CD4-positive, alpha-beta T cell treated with Interleukin-17A for 1 hour (primary cell): ENCODE results near the gene ABCA2.
A peak's percentile ranks its signal among the peaks of the same experiment; 100 is the strongest.

ENCODE experiments used
- DNase-seq: peaks from one replicate; pipeline ENCODE4 v3.0.0-alpha.2; 2020

The ABCA2 gene

DNA sequence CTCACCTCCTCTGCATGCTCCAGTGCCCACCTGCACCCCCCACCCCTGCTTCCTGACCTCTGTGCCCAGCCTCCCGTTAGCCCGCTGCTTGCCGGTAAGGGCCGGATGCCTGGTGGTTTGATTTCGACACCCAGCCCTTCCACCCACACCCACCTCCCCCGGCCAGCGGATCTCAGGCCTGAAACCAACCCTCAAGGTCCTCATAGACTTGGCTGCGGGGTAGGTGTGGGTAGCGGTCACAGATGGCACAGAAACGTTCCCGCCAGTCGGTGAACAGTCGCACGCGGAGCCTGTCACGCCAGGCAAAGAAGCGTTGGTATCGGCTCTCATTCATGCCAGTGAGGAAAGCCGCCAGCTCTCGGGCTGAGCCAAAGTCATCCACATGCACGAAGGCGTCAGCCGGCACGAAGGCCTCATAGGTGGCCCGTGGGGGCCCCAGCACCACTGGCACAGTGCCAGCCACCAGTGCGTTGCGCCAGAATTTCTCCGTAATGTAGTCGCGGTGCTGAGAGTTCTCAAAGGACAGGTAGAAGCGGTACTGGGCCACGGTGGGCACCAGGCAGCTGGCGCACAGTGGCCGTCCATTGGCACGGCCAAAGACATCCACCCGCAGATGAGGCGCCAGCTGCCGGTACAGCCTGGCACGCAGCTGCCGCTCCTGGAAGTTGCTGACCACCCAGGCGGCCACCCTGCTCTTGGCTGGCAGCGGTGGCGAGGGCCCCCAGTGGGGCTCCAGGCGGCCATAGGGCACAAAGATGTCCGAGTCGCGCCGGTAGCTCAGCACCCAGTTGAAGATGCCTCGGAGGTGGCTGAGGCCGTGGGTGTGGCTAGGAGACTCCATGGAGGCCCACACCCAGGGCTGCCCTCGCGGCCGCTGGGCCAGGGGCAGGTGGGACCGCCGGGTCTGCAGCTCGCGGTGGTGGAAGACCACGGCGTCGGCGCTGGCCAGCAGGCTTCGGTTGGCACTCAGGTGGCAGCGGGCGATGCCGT lies 2.8 kb upstream of the ABCA2 start:
- DNase-seq, result peak; percentile 55

DNA sequence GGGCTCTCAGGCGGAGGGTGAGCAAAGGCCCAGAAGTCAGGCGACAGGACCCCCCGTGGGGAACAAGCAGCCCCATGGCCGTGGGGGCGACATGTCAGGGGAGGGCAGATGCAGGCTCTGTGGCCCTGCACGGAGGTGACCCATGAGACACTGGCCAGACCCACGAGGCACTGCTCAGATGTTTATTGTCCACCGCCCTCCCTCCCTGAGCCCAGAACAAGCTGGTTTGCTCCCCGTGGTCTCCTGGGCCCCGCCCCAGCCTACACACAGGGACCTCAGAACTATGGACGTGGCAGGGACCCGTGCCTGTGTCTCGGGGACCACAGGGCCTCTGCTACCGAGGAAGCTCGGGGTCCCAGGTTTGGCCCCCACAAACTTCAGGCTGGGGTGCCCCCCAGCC lies 2.0 kb upstream of the ABCA2 start:
- no peak for DNase-seq

DNA sequence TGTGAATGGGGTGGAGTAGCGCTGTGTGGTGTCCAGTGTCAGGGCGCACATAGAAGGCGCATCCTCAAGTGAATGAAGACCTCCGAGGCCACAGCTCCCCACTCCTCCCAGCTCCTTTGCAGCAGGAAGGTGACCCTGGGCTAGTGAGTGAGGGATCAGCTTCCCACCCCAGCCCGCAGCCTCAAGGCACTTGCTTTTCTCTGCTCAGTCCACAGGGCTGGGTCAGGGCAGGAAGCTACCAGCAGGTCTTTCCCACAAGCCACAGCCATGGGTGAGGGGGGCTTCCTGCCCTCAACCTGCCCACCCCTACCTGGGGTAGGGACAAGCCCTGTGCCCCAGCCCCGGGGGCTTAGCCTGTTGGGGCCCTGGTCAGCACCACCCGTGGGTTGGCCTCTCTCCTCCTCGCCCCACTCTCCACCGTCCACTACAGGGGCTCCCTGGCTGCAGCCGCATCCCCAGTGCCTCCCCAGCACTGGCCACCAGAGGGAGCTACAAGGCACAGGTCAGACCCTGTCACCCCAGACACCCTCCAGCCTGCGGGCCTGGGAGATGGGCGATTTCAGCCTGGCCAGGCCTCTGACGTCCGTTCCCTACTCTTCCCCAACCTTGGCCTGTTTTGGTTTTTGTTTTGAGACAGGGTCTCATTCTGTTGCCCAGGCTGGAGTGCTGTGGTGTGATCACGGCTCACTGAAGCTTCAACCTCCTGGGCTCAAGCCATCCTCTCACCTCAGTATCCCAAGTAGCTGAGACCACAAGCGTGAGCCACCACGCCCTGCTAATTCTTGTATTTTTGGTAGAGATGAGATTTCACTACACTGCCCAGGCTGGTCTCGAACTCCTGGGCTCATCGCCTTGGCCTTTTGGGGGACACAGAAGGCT lies 1.3 kb upstream of the ABCA2 start:
- DNase-seq, result peak; percentile 70

DNA sequence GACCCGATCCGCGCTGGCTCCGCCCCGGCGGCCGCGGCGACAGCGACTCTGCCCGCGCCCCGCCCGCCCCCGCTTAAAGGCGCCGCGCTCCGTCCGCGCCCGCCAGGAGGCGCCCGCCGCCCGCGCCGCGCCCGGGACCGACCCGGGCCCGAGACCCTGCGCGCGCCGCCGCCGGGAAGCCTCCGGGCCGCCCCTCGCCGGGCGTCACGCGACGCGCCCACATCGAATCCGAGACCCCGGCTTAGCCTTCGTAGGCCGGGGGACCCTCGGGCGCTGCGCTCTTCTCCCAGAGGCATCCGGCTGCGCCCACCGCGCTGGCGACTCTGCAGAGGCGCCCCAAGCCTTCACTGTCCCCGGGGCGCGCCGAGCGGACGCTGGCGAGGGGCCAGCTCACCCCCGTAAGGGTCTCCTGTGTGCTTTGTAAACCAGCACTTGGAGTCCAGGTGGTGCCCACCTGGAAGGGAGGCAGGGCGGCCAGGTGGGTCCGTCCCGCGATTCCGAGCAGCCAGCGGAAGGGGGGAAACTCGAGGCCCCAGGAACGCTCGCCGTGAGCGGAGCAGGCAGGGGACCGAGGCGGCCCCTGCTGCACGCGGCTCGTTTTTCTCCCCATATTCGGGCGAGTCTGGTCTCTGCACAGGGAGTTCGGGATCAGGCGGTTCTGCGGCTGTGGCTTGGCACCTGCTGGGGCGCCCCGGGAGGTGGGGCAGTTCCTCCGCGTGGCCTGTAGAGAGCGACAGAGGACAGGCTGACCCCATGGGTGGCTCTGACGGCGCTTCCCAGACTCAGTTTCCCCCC lies 423 bp upstream of the ABCA2 start:
- DNase-seq, result peak; percentile 69

DNA sequence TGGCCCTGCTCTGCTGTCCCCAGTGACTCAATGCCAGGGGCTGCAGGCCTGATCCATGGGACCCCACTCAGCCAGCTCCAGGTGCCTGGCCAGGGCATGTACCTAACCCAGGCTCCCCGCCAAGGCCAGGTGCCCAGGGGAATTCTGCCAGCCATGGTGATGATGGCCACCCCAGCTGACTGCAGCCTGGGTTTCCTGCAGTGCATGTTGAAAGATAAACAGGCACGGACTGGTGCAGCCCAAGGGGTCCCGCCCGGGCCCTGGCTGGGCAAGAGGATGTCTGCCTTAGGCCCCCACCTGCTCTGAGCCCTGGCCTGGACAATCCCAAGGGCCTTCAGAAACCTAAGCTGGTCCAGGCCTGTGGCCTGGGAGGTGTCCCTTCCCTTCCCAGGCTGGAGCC lies 1.2 kb downstream of the ABCA2 start:
- no peak for DNase-seq

DNA sequence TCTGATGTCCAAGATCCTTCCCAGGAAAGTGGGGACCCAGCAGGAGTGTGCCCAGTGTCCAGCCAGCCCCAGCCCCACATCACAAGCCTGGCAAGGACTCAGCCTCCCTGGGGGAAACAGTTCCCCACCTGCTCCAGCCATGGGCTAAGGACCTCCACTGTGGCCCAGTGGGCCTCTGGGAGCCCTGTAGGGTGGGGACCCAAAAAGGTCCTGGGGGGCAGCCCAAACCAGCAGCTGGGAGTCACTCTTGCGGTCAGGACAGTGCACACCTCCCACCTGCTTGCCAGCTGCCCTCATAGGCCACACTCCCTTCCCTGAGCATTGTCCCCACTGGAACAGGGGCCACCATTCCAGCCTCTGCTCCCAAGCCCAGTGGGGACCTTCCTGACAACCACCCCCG lies 1.7 kb downstream of the ABCA2 start:
- no peak for DNase-seq

DNA sequence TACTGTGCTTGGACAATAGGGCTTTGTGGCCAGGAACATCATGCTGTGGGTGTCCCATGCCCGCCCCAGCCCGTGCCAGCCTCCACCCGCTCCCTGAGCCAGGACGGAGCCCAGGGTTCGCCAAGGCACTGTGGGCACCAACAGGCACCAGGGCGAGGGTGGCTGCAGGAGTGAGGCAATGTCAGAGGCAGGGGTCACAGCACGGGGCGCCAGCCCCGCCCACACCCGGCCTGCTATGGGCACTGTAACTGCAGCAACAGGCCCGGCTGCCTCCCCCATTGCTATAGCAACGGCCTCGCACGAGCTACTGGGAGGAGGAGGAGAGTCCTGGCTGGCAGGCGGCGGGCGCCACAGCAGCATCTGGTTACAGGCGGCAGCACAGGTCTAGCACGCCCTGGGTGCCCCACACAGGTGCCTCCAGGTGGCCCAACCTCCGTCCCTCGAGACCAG lies 2.5 kb downstream of the ABCA2 start:
- DNase-seq, result no peak

DNA sequence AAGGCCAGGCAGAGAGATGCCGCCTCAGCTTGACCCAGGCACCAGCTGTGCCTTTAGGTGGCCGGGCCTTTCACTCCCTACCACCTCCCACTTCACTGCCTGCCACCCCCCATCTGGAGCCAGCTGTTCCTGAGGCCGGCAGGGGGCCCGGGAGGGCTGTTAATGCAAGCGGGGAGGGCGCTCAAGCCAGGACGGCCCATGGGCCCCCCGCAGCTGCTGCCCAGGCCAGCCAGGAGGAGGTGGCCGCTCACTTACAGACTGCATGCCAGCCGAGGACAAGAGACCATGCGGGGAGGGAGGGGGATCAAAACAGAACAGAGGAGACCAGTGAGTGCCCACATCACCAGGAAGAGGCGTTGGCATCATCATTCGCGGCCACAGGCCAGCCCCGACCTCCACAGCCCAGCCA lies 4.5 kb downstream of the ABCA2 start:
- no peak for DNase-seq

DNA sequence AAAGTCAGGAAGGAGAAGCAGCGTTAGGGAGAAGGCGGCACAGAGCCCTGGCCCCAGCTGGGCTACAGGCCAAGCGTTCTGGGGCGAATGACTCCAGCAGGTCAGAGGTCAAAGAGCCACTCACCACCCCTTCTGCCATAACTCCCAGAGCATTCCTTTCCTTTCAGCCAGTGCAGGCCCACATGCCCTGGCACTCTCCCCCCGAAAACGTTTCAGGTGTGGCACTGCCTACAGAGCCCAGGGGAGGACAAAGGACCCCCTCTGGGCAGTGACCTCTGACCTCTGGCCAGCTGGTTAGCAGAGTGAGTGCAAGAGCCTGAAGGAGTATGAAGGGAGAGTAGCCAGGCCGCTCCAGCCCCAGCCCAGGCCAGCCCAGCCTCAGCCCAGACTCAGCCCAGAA lies 4.9 kb downstream of the ABCA2 start:
- no peak for DNase-seq

DNA sequence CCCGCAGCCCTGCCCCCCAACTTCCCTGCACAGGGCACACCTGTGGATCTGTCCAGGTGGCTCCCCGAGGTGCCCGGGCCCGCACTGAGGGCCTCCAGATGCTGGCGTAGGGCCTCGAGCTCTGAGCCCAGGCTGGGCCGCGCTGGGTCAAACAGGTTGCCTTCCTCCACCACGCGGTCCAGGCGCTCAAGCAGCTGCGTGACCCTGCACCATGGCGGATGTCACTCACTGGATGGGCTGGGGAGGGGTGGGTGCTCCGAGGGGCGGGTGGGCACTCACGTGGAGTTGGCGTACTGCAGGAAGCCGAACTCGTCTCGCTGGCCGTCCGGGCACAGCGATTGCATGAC lies 5.4 kb downstream of the ABCA2 start:
- DNase-seq, result no peak

DNA sequence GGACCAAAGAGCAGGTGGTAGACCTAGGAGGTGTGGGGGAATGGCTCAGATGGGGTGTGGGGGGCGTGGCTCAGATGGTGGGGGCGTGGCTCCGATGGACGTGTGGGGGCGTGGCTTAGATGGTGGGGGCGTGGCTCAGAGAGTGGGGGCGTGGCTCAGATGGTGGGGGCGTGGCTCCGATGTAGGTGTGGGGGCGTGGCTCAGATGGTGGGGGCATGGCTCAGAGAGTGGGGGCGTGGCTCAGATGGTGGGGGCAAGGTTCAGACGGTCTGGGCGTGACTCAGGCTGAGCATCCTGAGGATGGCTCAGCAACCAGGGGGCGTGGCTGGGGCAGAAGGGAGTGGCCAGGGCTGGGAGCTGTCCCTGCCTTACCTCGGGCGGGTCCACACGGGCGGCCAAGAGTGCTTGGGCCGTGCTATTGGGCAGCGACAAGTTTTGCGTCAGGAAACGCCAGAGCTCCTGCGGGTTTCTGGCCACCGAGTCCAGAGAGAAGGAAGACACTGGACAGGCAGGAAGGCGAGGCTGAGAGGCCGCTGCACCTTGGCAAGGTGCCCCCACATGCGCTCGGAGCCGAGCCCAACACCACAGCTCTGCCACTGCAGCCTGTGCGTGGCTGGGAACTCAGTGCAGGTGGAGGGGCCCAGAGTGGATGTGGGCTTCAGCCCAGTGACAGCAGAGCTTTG lies 5.9 kb downstream of the ABCA2 start:
- DNase-seq, result peak; percentile 78

DNA sequence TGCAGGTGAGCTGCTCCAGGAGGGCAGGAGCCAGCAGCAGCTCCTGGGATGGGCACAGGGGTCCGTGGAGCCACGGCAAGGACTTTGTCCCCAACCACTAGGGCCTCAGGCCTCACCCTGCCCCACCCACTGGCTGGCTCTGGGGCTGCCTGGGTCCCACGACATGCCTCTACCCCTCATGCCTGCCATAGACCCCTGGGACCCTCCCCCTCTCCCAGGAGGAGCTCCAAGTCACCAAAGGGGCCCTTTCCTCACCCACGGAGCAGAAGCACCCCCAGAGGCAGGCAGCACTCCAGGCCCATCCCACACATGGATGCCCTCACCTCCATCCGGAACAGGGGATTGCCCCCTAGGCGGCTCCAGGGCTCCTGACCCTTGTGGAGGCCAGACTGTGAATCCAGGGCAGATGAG lies 6.5 kb downstream of the ABCA2 start:
- DNase-seq, result no peak

DNA sequence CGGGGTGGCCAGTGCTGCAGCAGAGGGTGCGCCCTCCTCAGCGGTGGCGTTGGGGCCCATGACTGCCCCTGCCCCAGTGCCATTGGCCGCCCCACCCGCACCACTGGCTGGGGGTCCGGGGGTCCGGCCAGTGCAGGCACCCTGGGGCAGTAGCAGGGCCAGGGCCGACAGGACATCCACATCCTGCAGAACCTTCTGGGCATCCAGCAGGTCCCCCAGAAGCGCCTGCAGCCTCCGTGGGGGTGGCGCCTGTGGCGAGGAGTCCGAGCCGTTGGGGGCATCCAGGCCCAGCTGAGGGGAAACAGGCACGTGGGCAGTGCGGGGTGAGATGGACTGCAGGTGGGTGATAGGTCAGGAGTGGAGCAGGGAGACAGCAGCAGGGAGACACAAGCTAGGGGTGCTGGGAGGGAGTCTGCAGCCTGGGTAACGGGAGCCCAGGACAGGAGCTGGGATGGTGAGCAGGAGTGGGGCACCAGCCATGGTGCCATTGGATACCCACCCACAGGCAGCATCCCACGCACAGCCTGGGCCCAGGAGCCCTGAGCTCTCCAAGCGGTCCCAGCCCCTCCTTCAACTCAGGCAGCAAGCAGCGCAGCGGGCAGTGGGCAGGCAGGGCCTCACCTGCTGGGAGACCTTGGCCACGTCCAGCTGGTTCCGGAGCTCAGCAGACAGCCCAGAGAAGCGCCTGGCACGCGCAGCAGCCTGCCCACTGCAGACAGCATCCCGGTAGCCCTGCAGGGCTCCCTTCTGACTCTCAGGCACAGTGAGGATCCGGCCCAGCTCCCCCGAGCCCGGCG lies 7.1 kb downstream of the ABCA2 start:
- no peak for DNase-seq

DNA sequence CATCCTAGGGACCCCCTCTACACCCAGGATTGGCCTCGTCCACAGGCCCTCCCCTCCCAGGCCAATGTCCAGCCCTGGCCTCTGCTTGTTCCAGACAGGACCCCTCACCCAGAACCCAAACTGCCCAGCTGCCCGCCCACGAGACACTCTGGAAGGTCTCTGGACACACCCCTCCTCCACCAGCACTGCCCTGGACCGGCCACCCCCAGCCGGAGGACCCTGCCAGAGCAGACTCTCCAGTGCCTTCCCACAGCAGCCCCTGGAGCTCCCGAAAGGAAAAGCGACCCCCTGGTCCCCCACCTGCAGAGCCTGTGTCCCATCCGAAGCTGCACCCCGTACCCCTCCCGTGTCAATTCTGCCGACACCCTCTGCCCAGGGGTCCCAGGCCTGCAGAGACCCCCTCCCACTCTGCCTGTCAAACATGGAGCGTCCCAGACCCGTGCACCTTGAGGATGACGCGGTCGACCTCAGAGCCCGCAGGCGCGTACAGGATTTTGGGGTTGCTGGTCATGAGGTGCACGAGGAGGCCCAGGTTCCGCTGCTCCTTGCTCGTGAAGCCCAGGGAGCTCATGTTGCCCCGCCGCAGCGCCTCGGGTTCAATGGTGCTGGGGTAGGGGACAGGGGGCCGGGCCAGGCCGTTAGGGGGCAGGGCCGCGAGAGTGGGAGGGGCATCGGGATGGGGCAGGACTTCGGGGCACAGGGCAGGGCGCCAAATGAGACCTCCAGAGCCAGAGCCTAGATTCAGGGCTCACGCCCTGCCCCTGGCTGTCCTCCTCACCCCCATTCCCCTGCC lies 8.0 kb downstream of the ABCA2 start:
- DNase-seq, result no peak

DNA sequence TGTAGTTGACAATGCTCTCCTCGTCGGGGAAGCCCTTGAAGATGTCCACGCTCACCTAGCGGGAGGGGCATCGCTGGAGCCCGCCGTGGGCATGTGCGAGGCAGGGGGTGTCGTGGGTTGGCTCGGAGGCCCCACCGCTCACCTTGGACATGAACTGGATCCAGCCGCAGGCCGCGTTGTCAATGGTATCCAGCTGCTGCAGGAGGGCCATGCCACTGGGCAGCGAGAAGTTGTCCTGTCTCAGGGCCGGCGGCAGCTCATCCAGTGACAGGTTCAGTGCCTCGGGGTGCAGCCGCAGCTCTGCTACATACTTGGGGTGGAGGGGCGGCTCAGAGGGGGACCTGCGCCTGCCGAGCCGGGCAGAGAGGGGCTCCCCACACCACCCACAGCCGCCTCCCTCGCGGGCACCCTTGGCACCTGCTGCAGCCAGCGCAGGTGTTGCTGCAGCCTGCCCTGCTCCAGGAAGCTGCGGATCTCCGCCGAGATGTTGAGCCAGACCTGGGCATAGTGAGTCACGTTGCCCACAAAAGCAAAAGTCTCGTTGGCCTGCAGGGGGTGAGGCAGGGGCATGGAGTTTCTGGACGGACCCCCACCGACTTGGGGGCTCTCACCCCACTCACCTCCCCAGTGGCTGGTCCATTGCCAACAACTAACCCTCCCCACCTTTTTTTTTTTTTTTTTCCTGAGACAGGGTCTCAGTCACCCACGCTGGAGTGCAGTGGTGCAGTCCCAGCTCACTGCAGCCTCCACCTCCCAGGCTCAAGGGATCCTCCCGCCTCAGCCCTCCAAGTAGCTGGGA lies 9.1 kb downstream of the ABCA2 start:
- no peak for DNase-seq

DNA sequence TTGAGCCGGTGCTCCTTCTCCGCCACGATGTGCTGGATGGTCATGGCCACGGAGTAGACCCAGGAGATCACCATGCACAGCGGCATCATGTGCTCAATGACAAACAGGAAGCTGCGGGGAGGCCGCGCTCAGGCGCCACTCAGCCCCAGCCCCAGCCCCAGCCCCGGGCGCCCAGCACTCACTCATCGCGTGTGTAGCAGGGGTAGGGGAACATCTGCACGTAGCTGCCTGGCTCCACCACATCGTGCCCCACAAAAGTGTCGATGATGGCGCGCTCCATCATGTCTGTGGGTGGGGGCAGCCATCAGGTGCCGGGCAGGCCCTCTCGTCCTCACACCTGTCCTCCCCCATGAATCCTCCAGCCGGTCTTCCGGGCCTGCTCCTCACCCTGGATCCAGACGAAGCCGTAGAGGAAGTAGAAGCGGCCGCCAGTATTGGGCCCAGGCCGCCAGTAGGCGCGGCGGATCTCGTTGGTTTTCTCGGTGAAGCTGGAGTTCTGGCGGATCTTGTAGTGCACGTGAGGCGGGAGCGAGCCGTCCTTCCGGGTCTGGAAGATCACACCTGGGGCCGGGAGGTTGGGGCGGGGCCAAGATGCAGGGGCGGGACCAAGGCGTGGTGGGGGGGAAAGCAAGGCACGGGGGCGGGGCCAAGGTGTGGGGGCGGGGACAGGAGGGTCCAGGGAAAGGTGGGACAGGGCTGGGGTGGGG lies 10.1 kb downstream of the ABCA2 start:
- DNase-seq, result no peak

DNA sequence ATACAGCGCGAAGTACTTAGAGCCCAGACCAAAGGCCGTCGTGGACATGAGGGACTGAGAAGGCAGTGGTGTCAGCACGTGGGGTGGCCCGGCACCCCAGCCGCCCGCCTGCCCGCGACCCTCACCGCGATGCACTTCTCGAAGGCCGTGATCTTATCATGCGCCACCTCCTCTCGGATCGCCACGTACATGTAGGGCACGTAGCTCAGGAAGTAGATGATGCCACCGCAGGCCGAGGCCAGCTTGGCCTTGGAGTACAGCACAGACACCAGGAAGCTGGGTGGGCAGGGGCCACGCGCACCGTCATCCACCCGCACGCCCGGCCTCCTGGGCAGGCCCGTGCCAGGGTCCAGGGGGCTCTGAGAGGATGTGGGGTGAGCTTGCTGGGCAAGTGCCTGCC lies 11.0 kb downstream of the ABCA2 start:
- no peak for DNase-seq

DNA sequence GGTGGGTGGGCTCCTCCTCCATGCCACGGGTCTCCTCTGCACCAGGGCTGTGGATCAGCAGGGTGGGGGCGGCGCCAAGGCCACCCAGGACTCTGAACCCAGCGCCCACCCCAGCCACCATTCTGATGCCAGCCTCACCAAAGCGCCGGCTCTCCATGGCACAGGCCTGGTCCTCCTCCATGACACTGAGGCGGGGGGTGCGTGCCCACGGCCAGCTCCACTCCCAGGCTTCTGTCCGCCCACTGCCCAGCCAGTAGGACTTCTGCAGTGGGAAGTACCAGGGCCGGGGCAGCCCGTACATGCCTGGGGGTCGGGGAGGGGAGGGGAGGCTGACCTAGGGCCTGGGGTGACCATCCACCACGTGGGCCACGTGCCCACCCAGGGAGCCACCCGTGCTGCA lies 11.6 kb downstream of the ABCA2 start:
- DNase-seq, result no peak

DNA sequence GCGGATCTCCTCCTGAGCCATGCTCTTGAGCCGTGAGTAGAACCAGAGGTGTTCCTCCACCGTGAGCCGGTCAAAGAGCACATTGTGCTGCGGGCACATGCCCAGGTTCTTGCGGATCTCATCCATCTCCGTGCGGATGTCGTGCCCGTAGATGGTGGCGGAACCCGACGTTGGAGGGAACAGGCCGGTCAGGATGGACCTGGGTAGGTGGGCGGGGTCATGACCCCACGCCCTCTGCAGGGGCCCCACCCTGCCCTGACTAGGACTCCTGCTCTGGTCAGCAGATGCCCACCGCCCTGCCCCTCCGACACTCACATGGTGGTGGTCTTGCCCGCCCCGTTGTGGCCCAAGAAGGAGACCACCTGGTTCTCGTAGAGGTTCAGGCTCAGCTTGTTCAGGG lies 12.1 kb downstream of the ABCA2 start:
- no peak for DNase-seq
